ENCODE results near the gene ZMYM4. TPM values are rescaled to one million over a fixed set of nuclear protein-coding genes. Genes with fewer than 3 reads are reported as not detected.

Gene ZMYM4
- total RNA-seq, 1 experiment from 2014 or later = 66.0 TPM

- Histone ChIP-seq H2BK12ac (ENCODE audit: insufficient read length, low read depth, low read length) (no peak overlapping the region), H3K27me3 (ENCODE audit: insufficient read depth, low read length) (no peaks in the 10 kb centered on the region), H3K4me1 (ENCODE audit: insufficient read depth, low read length) (no peaks in the 10 kb centered on the region), H3K56ac (ENCODE audit: insufficient read length, low read depth, low read length) (no peak overlapping the region), H4K5ac (ENCODE audit: insufficient read length, low read depth, low read length) (no peak overlapping the region), H3K23ac (ENCODE audit: insufficient read length, low read depth, low read length) (no peak overlapping the region), H2BK120ac (ENCODE audit: low read depth, low read length, poor library complexity, severe bottlenecking) (no peak overlapping the region), H3K27ac (ENCODE audit: insufficient read length, low read depth, low read length) (no peak overlapping the region), H2AK5ac (ENCODE audit: insufficient read length, low read length) (no peak overlapping the region), H3K79me2 (ENCODE audit: insufficient read depth, low read length) (no peaks in the 10 kb centered on the region), H4K20me1 (ENCODE audit: control insufficient read depth, insufficient read depth, insufficient read length) (peaks cover 3% of the 10 kb centered on the region), H2BK5ac (ENCODE audit: insufficient read length, low read length) (no peak overlapping the region), H3K4me2 (ENCODE audit: insufficient read depth, insufficient read length, low read length) (no peak overlapping the region), H3K23me2 (ENCODE audit: insufficient read length, low read depth, low read length, poor library complexity, severe bottlenecking) (no peaks in the 10 kb centered on the region), H3K9me3 (ENCODE audit: control insufficient read depth, low read depth, low read length) (no peaks in the 10 kb centered on the region), H3K79me1 (ENCODE audit: insufficient read depth, low read depth, low read length, poor library complexity, severe bottlenecking) (no peaks in the 10 kb centered on the region), H4K91ac (ENCODE audit: insufficient read length, low read depth, low read length) (no peak overlapping the region), H3T11ph (ENCODE audit: low read length) (no peak overlapping the region), H3K18ac (ENCODE audit: insufficient read length, low read depth, low read length) (no peak overlapping the region), H3K4ac (ENCODE audit: low read depth, low read length) (no peak overlapping the region), H4K8ac (replicated peaks; ENCODE audit: insufficient read length, low read depth, low read length) (no peak overlapping the region), H2BK15ac (ENCODE audit: low read depth, low read length) (no peak overlapping the region), H2AFZ (ENCODE audit: low read length) (no peak overlapping the region), H2BK20ac (ENCODE audit: low read depth, low read length, poor library complexity, severe bottlenecking) (no peak overlapping the region), H3K14ac (ENCODE audit: insufficient read depth, low read length) (no peak overlapping the region), H3K9ac (ENCODE audit: extremely low read depth, insufficient read length, low read length) (no peak overlapping the region)
- Mint-ChIP-seq H3K36me3 (ENCODE audit: insufficient read depth in 1 of 3, low read depth in 3 of 3) (peaks cover 22 to 62% (median 43%) of the 10 kb centered on the region in 3 experiments; a peak in 6 of 7 replicates), H3K27ac (peak overlapping the region in 1 of 3 experiments; percentile 10; a peak in 2 of 7 replicates), H3K4me1 (no peaks in the 10 kb centered on the region), H3K4me3 (no peak overlapping the region), H3K9me3 (no peaks in the 10 kb centered on the region), H3K27me3 (ENCODE audit: low read depth) (no peaks in the 10 kb centered on the region)
- TF ChIP-seq CTCF (conservative IDR thresholded peaks at IDR 0.05) = no peak
- DNase-seq = no peak
- WGBS (ENCODE audit: extremely low coverage, insufficient read length, low lambda C conversion rate) = no CpG with 5 or more reads among the region's 4 CpGs
Observed at GRCh38 chr1:35442734-35443133, 174.2 kb downstream of the ZMYM4 start.

Measured in H9 (cell line).